GM12874 (cell line): ENCODE measurements around the gene HOXA5.

Source experiments
- CTCF ChIP-seq: IDR thresholded peaks from 2 replicates; pipeline ENCODE4 v1.5.1; 2011; ENCODE audit warnings: low read depth, mild to moderate bottlenecking, control low read depth, low read length, moderate library complexity; ENCODE audit not compliant: insufficient read depth

The HOXA5 gene

GRCh38 chr7:27149842-27150567 is 6.5 kb upstream of the HOXA5 start:
- no peak for TF ChIP-seq CTCF

- TF ChIP-seq CTCF, result no peak
These were observed 5.5 kb upstream of the HOXA5 start for GRCh38 chr7:27148756-27149641.

GRCh38 chr7:27148031-27148755 is 4.7 kb upstream of the HOXA5 start:
- no peak for TF ChIP-seq CTCF

GRCh38 chr7:27147199-27148030 is 3.9 kb upstream of the HOXA5 start, which contains the start of gene HOXA6:
TSS of gene HOXA6 (minus strand) at chr7:27147774. CDS start at chr7:27147749, 25 bp downstream.
- no peak for TF ChIP-seq CTCF

GRCh38 chr7:27146491-27147198 is 3.2 kb upstream of the HOXA5 start:
- TF ChIP-seq CTCF, result no peak

- TF ChIP-seq CTCF, result no peak
These were observed 2.5 kb upstream of the HOXA5 start for GRCh38 chr7:27145914-27146412.
